Fibroblast of peridontal ligament (primary cell): Measurements from ENCODE around the gene ARSA.
"Not testable (repeated sequence)": the region's sequence is repeated elsewhere in the genome, so short reads cannot be mapped to it uniquely, and the experiment has no call there.

Source experiments
- DNase-seq: peaks from one replicate; pipeline ENCODE4 v3.0.0-alpha.2; 2010; ENCODE audit errors: extremely low read depth

The ARSA gene

GRCh38 chr22:50627642-50628542, at the start of gene ARSA:
Gene ARSA (minus strand): TSS chr22:50628152. CDS start chr22:50627779, 373 bp downstream.
- DNase-seq, result peak; percentile 73

- no peak for DNase-seq
Measured at GRCh38 chr22:50676661-50677492, 48.9 kb upstream of the ARSA start.

GRCh38 chr22:50676180-50676636, 48.3 kb upstream of the ARSA start:
- DNase-seq, result no peak

- DNase-seq, result no peak
Measured at GRCh38 chr22:50675553-50676179, 47.7 kb upstream of the ARSA start.

GRCh38 chr22:50674606-50675552, 46.9 kb upstream of the ARSA start:
- no peak for DNase-seq

GRCh38 chr22:50674130-50674500, 46.2 kb upstream of the ARSA start:
- no peak for DNase-seq

GRCh38 chr22:50673231-50674129, 45.5 kb upstream of the ARSA start:
- no peak for DNase-seq

- no peak for DNase-seq
Measured at GRCh38 chr22:50672471-50673230, 44.7 kb upstream of the ARSA start, which contains the start of gene SHANK3. Gene SHANK3 (plus strand): TSS chr22:50672823.

GRCh38 chr22:50672041-50672440, 44.1 kb upstream of the ARSA start:
- no peak for DNase-seq

GRCh38 chr22:50671641-50672040, 43.7 kb upstream of the ARSA start:
- DNase-seq, result no peak

- DNase-seq, result no peak
Measured at GRCh38 chr22:50670914-50671538, 43.1 kb upstream of the ARSA start.

- no peak for DNase-seq
Measured at GRCh38 chr22:50670513-50670912, 42.6 kb upstream of the ARSA start.

- DNase-seq, result no peak
Measured at GRCh38 chr22:50665738-50666137, 37.8 kb upstream of the ARSA start.

GRCh38 chr22:50665212-50665611, 37.3 kb upstream of the ARSA start:
- DNase-seq, result no peak

- no peak for DNase-seq
Measured at GRCh38 chr22:50660306-50660705, 32.4 kb upstream of the ARSA start.

- not testable (repeated sequence) for DNase-seq
Measured at GRCh38 chr22:50659711-50660110, 31.8 kb upstream of the ARSA start.

GRCh38 chr22:50657925-50658324, 30.0 kb upstream of the ARSA start:
- no peak for DNase-seq
